Sigmoid colon (tissue), 3 donors: ENCODE measurements around the gene ATOX1.

Source experiments
- CTCF ChIP-seq, 4 experiments: fragments of 450-650 bp in 3 of 4; fragments of 200-600 bp in 1 of 4; IDR thresholded peaks; one replicate each; pipeline ENCODE4 v1.5.1; 2016 to 2019; ENCODE audit warnings: antibody characterized with exemption in 4 of 4, mild to moderate bottlenecking in 3 of 4, moderate library complexity in 2 of 4
- POLR2A ChIP-seq, 2 donors: fragments of 450-650 bp; IDR thresholded peaks; one replicate each; pipeline ENCODE4 v1.6.1; 2016; ENCODE audit warnings: antibody characterized with exemption in 2 of 2, mild to moderate bottlenecking in 2 of 2, moderate library complexity in 2 of 2

DNA sequence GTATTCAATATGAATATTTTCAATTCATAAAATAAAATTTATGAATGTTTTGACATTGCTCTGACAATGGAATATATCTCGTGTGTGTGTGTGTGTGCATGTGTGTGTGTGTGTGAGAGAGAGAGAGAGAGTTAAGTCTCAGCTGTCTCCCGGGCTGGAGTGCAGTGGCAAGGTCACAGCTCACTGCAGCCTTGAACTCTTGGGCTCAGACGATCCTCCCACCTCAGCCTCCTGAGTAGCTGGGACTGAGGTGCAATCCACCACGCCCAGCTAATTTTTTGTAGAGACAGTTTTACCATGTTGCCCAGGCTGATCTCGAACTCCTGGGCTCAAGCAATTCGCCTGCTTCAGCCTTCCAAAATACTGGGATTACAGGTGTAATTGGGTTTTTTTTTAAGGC lies 29.4 kb upstream of the ATOX1 start:
- TF ChIP-seq CTCF (IDR thresholded peaks at IDR 0.05) (no peak), POLR2A (IDR thresholded peaks at IDR 0.05) (no peak)
